Activated naive CD4-positive, alpha-beta T cell treated with anti-CD3 and anti-CD28 coated beads, Interleukin-2, amount 50 U/mL, for 24 hours (primary cell): Measurements from ENCODE around the gene UST.
"Not testable (repeated sequence)": the region's sequence is repeated elsewhere in the genome, so short reads cannot be mapped to it uniquely, and the experiment has no call there.

Experiments
- H3K27ac Mint-ChIP-seq: one replicate; pipeline ENCODE4 v1.8.0; 2021; ENCODE audit warnings: mild to moderate bottlenecking, mixed read lengths
- H3K27me3 Mint-ChIP-seq: one replicate; pipeline ENCODE4 v1.8.0; 2021; ENCODE audit warnings: mixed read lengths
- H3K36me3 Mint-ChIP-seq: one replicate; pipeline ENCODE4 v1.8.0; 2021; ENCODE audit warnings: mixed read lengths
- H3K4me1 Mint-ChIP-seq: one replicate; pipeline ENCODE4 v1.8.0; 2021; ENCODE audit warnings: mixed read lengths
- H3K4me3 Mint-ChIP-seq: one replicate; pipeline ENCODE4 v1.8.0; 2021; ENCODE audit warnings: mild to moderate bottlenecking, mixed read lengths
- H3K9me3 Mint-ChIP-seq: one replicate; pipeline ENCODE4 v1.8.0; 2021; ENCODE audit warnings: mixed read lengths

Gene UST

DNA sequence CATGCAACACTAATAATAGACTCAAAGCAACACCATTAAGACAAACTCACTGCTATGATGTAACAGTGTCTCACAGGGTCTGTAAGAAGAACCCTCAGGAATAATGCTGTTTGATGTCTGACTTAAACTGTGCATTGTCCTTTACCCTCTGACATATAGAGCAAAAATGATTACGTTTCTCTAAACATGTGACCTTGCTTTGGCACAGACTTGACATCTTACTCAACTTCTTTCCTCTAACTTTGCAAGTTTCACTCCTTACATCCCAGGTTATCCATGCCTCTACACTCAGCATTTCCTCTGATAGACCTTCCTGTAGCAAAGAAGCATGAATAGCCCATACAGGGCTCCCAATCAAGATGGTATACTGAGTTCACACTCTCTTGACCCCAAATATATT lies 252.7 kb downstream of the UST start:
- Mint-ChIP-seq H3K27me3 (peaks cover 3% of the 10 kb centered on the region), H3K27ac (no peak overlapping the region), H3K9me3 (peaks cover 6% of the 10 kb centered on the region), H3K36me3 (peaks cover 8% of the 10 kb centered on the region), H3K4me3 (no peak overlapping the region), H3K4me1 (peaks cover 12% of the 10 kb centered on the region)

- no peak overlapping the region for H3K27ac Mint-ChIP-seq
- H3K36me3 Mint-ChIP-seq, result peaks cover 8% of the 10 kb centered on the region
- H3K4me1 Mint-ChIP-seq, result peaks cover 12% of the 10 kb centered on the region
- H3K9me3 Mint-ChIP-seq, result peaks cover 6% of the 10 kb centered on the region
- H3K27me3 Mint-ChIP-seq, result peaks cover 3% of the 10 kb centered on the region
- H3K4me3 Mint-ChIP-seq, result peak overlapping the region; percentile 16
Observed at GRCh38 chr6:148999929-149000468, 253.2 kb downstream of the UST start.

DNA sequence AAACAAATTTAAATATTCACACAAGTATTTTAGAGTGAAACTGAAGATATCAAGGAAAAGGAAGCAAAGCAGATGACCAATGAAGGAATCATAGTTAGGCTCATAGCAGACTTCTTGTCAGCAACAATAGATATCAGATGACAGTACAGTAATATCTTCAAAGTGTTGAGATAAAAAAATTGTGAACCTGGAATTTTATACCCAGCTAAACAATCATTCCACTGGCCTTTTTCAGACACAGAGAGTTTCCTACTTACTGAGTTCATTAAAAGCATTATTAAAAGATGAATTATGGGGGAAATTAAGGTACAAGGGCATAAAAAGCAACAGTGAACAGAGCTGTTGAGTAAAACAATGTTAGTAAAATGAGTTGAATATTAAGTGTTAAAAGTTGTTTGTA lies 254.6 kb downstream of the UST start:
- H3K36me3 Mint-ChIP-seq, result peaks cover 8% of the 10 kb centered on the region
- H3K4me3 Mint-ChIP-seq, result no peak overlapping the region
- peaks cover 12% of the 10 kb centered on the region for H3K4me1 Mint-ChIP-seq
- H3K27ac Mint-ChIP-seq, result no peak overlapping the region
- peaks cover 6% of the 10 kb centered on the region for H3K9me3 Mint-ChIP-seq
- peaks cover 2% of the 10 kb centered on the region for H3K27me3 Mint-ChIP-seq

DNA sequence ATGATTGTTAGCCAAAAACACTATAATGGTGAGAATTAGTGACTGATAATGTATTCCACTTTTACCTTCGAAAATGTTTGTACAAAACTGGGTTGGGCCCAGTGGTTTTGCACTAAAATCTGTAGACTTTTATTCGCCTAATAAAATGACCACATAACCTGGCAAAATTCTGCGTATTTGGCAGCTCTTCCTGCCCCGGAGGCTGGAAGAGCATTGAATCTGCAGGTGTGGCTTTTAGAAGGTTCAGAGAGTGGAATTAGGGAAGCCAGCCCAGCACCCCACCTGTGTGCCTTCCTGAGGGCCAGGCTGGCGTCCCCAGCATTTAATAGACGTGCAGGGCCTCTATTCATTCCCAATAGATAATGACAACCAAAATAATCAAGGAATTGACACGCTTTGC lies 256.7 kb downstream of the UST start:
- peaks cover 12% of the 10 kb centered on the region for H3K4me1 Mint-ChIP-seq
- no peak overlapping the region for H3K4me3 Mint-ChIP-seq
- H3K27me3 Mint-ChIP-seq, result no peaks in the 10 kb centered on the region
- peaks cover 8% of the 10 kb centered on the region for H3K36me3 Mint-ChIP-seq
- no peak overlapping the region for H3K27ac Mint-ChIP-seq
- peaks cover 6% of the 10 kb centered on the region for H3K9me3 Mint-ChIP-seq

- peaks cover 6% of the 10 kb centered on the region for H3K9me3 Mint-ChIP-seq
- peaks cover 11% of the 10 kb centered on the region for H3K4me1 Mint-ChIP-seq
- peaks cover 10% of the 10 kb centered on the region for H3K36me3 Mint-ChIP-seq
- peaks cover 2% of the 10 kb centered on the region for H3K27me3 Mint-ChIP-seq
- H3K27ac Mint-ChIP-seq, result no peak overlapping the region
- no peak overlapping the region for H3K4me3 Mint-ChIP-seq
Observed at GRCh38 chr6:149004664-149005063, 257.8 kb downstream of the UST start.

DNA sequence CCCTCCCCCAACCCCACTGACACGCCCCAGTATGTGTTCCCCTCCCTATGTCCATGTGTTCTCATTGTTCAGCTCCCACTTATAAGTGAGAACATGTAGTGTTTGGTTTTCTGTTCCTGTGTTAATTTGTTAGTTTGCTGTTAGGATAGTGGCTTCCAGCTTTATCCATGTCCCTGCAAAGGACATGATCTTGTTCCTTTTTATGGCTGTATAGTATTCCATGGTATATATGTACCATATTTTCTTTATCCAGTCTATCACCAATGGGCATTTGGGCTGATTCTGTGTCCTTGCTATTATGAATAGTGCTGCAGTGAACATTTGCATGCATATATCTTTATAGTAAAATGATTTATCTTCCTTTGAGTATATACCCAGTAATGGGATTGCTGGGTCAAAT lies 259.4 kb downstream of the UST start:
- not testable (repeated sequence) for H3K27ac Mint-ChIP-seq, H3K27me3 Mint-ChIP-seq, H3K36me3 Mint-ChIP-seq, H3K4me3 Mint-ChIP-seq, H3K4me1 Mint-ChIP-seq, H3K9me3 Mint-ChIP-seq

- Mint-ChIP-seq H3K9me3 (no peaks in the 10 kb centered on the region), H3K36me3 (peaks cover 4% of the 10 kb centered on the region), H3K4me1 (no peaks in the 10 kb centered on the region), H3K4me3 (no peak overlapping the region), H3K27me3 (peaks cover 2% of the 10 kb centered on the region), H3K27ac (no peak overlapping the region)
Observed at GRCh38 chr6:149006671-149007070, 259.8 kb downstream of the UST start.

- Mint-ChIP-seq H3K27me3 (peaks cover 2% of the 10 kb centered on the region), H3K27ac (no peak overlapping the region), H3K4me3 (no peak overlapping the region), H3K9me3 (no peaks in the 10 kb centered on the region), H3K36me3 (peaks cover 1% of the 10 kb centered on the region), H3K4me1 (no peaks in the 10 kb centered on the region)
Observed at GRCh38 chr6:149007846-149008245, 261.0 kb downstream of the UST start.

DNA sequence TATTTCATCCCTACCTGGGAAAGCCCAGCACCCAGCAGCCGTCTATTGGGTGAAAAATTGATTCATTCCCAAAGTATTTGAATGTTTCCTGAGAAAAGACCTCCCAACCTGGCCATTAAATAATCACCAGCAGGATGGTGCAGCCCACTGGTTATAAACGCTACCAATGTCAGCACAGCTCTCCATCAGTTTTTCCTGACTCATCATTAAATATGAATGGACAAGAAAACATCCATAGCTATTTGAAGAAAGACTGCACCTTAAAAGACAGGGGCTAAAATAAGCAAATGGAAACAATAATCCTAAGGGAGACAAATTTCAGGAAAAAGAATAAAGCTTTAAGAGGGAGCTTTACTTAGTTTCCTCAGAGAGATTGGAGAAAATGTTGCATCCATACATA lies 261.9 kb downstream of the UST start:
- Mint-ChIP-seq H3K9me3 (no peaks in the 10 kb centered on the region), H3K36me3 (peaks cover 1% of the 10 kb centered on the region), H3K4me3 (no peak overlapping the region), H3K27me3 (peaks cover 2% of the 10 kb centered on the region), H3K27ac (no peak overlapping the region), H3K4me1 (no peaks in the 10 kb centered on the region)

GRCh38 chr6:149012040-149012545 lies 265.3 kb downstream of the UST start:
- H3K4me3 Mint-ChIP-seq, result no peak overlapping the region
- peaks cover 1% of the 10 kb centered on the region for H3K36me3 Mint-ChIP-seq
- no peaks in the 10 kb centered on the region for H3K9me3 Mint-ChIP-seq
- H3K4me1 Mint-ChIP-seq, result no peaks in the 10 kb centered on the region
- no peak overlapping the region for H3K27ac Mint-ChIP-seq
- H3K27me3 Mint-ChIP-seq, result peaks cover 2% of the 10 kb centered on the region

DNA sequence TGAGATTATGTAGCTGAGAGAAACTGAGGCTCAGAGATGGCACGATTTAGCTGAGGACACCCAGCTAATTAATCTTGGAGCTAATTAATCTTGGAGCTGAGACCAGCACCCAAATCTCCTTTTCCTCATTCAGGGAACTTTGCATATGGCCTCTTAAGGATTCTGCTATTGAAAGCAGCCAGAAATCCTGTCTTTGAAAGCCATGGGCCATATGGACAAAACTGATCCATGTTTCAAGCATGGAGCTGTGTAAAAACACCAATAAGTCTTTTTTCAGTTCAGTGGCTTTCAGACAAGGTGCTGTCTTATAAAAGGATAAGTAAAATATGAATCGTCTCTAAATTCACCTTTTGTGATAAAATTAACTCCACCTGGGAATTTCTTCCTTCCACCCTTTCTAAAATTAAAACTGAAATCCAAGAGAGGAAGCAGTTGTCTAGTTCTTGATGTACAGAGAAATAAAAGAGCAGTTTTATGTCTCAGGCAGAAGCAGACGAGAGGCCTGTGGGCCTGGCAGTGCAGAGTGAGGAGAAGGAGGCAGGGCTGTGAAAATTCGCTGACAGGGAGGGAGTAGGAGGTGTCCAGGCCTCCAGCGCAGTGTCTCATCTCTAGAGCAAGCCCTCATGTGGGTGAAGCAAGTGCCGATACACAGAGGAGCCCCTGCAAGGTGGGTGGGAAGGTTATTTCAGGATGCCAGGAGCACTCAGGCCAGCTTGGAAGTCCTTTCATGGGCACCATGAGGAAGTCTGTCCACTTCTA lies 266.9 kb downstream of the UST start:
- Mint-ChIP-seq H3K9me3 (no peaks in the 10 kb centered on the region), H3K4me1 (no peaks in the 10 kb centered on the region), H3K36me3 (peaks cover 1% of the 10 kb centered on the region), H3K4me3 (no peak overlapping the region), H3K27me3 (peaks cover 2% of the 10 kb centered on the region), H3K27ac (no peak overlapping the region)

DNA sequence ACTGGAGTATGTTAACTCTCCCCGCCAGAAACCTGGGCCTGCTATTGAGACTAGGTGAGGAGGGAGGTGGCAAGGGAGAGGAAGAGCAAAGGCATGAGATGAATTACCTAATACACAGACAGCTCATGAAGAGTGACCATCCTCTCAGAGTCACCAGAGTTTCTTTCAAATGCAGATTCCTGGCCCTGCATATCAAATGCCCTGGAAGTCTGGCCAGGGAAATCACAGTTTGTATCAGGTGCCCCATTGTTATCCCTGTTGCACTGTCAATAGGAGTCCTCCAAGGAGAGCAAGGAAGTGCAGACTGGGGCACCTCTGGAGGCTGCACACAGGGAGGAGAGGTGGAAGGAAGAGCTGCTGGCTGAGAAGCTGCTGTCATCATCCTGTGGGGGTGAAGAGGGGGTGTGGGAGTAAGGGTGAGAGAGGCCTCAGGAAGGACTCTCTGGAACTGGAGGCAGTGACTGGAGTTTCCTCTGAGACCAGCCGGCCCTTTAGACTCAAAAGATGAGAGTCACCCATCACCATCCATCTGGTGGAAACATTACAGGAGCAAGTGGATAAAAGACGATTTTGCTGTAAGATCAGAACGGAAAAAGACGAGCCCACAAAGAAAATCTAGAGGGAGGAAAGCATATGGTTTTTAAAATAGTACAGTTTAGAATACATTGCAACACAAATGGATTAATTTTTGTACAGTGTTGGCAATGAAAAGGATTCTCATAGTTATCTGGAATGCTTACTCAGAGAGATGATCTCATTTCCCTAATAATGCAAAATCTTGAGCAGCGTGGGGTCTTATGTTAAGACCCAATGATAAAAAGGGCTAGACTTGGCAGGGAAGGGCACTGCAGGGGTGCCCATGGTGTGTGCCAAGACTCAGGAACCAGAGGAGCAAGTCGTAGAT lies 268.1 kb downstream of the UST start:
- Mint-ChIP-seq H3K4me3 (no peak overlapping the region), H3K9me3 (no peaks in the 10 kb centered on the region), H3K27me3 (no peaks in the 10 kb centered on the region), H3K36me3 (no peaks in the 10 kb centered on the region), H3K27ac (no peak overlapping the region), H3K4me1 (no peaks in the 10 kb centered on the region)

DNA sequence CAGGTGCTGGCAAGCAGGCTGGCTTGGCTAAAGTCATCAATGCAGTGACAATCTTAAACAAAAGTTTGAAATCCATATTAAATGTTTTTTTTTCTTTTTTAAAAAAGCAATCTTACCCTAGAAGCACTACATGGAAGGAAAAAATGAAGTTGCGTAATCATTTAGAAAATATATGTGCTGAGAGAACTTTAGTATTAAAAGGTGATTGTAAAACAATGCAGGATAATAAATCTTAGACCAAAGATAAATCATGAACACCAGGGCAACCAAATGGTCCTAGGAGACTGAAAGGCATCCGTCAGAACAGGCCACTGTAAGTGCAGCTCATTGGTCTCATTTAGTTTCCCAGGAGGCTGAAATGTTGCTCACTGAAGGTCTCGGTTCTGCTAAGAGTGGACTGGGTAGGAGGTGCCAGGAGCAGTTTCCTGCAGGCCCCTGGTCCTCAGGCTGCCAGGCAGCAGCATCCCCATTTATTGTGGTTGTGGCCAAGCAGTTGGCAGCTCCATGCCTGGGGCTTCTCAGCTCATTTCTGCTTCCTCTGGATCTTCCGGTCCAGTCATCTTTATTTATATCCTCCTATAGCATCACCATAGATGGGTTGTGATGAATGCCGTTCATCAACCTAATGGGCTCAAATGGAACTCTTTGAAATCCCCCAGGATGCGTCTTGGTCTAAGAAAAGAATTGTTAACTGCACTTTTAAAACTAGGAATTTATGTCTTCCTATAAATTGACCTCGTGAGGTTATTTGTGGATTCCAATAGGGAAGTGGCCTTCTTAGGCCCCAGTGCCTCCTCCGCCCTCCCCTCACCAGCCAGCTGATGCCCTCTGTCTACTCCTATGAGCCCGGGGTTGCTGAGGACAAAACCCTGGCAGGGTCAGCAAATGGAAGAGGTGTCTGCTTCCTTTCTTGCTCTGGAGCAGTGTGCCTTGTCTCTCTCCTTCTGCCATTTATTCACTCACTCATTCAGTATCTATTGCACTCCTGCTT lies 269.0 kb downstream of the UST start:
- Mint-ChIP-seq H3K4me1 (no peaks in the 10 kb centered on the region), H3K27ac (no peak overlapping the region), H3K27me3 (no peaks in the 10 kb centered on the region)

DNA sequence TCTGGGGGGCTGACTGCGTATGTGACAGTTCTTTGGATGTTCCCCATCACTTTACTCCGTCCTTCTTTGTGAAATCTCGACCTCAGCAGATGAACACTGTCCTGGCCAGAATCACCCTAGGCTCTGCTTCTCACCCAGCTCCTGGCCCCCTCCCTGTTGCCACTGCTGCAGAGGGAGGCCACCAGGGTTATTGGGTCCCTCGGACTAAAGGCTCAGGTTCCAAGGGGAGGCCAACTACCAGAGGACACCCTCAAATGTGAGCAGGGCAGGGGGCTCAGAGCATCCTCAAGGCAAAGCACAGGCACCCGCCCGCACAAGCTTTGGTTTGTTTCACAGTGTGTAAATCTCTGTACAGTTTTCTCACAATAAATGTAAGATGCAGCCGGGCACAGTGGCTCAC lies 269.9 kb downstream of the UST start:
- Mint-ChIP-seq H3K9me3 (no peaks in the 10 kb centered on the region), H3K4me1 (no peaks in the 10 kb centered on the region), H3K4me3 (no peak overlapping the region), H3K27ac (no peak overlapping the region), H3K36me3 (no peaks in the 10 kb centered on the region), H3K27me3 (no peaks in the 10 kb centered on the region)

More for the DNA sequence above, 269.0 kb downstream of the UST start:
- Mint-ChIP-seq H3K36me3 (no peaks in the 10 kb centered on the region), H3K4me3 (no peak overlapping the region), H3K9me3 (no peaks in the 10 kb centered on the region)

DNA sequence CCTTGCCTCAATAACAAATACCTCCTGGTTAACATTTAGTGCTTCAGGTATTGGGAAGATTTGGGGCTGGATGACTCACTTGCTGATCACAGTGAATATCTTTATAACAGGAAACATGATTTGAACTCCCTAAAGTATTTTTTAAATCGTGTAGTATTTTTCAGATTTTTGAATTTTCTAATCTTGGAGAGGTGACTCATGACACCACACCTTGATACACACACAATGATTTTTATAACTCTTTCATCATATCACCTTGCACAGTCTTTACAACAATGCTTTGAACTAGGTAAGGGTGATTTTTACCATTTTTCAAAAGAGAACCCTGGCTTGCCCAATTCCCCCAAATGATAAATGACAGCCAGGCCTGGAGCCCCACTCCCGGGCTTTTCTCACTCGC lies 273.5 kb downstream of the UST start:
- Mint-ChIP-seq H3K4me1 (no peaks in the 10 kb centered on the region), H3K27me3 (no peaks in the 10 kb centered on the region), H3K9me3 (no peaks in the 10 kb centered on the region), H3K4me3 (no peak overlapping the region), H3K27ac (no peak overlapping the region), H3K36me3 (no peaks in the 10 kb centered on the region)
